Nephron progenitor cell (in vitro differentiated cells): ENCODE measurements around the gene USP34.
A peak's percentile ranks its signal among the peaks of the same experiment; 100 is the strongest.

ENCODE experiments used
- DNase-seq: peaks from one replicate; pipeline ENCODE4 v3.0.0; 2021
- H3K27ac Mint-ChIP-seq: 2 replicates; pipeline ENCODE4 v1.8.0; 2021; ENCODE audit warnings: mild to moderate bottlenecking, moderate library complexity, mixed read lengths
- H3K27me3 Mint-ChIP-seq: 2 replicates; pipeline ENCODE4 v1.8.0; 2021; ENCODE audit warnings: mild to moderate bottlenecking, low read depth, mixed read lengths; ENCODE audit not compliant: poor library complexity
- H3K36me3 Mint-ChIP-seq: 2 replicates; pipeline ENCODE4 v1.8.0; 2021; ENCODE audit warnings: low read depth, mixed read lengths
- H3K4me1 Mint-ChIP-seq: 2 replicates; pipeline ENCODE4 v1.8.0; 2021; ENCODE audit warnings: mixed read lengths
- H3K4me3 Mint-ChIP-seq: 2 replicates; pipeline ENCODE4 v1.8.0; 2021; ENCODE audit warnings: mild to moderate bottlenecking, moderate library complexity, mixed read lengths
- H3K9me3 Mint-ChIP-seq: 2 replicates; pipeline ENCODE4 v1.8.0; 2021; ENCODE audit warnings: mild to moderate bottlenecking, moderate library complexity, mixed read lengths
- CTCF ChIP-seq: fragments of 200-600 bp; sonication (generic); IDR thresholded peaks from 2 replicates; pipeline ENCODE4 v1.5.0; 2021; ENCODE audit warnings: antibody characterized with exemption

Gene USP34

GRCh38 chr2:61425605-61426155 lies 45.2 kb downstream of the USP34 start:
- Mint-ChIP-seq H3K4me3 (no peak overlapping the region), H3K36me3 (peaks cover 21% of the 10 kb centered on the region), H3K9me3 (peaks cover 3% of the 10 kb centered on the region), H3K27ac (peak overlapping the region; percentile 89), H3K4me1 (peaks cover 11% of the 10 kb centered on the region), H3K27me3 (no peaks in the 10 kb centered on the region)
- no peak for TF ChIP-seq CTCF
- no peak for DNase-seq

GRCh38 chr2:61423714-61424113 lies 47.2 kb downstream of the USP34 start:
- TF ChIP-seq CTCF = no peak
- Mint-ChIP-seq H3K4me1 (peaks cover 11% of the 10 kb centered on the region), H3K27ac (peak overlapping the region; percentile 25), H3K9me3 (peaks cover 3% of the 10 kb centered on the region), H3K4me3 (no peak overlapping the region), H3K36me3 (peaks cover 15% of the 10 kb centered on the region), H3K27me3 (no peaks in the 10 kb centered on the region)
- DNase-seq = no peak

- DNase-seq = no peak
- peaks cover 11% of the 10 kb centered on the region for H3K4me1 Mint-ChIP-seq
- no peak overlapping the region for H3K4me3 Mint-ChIP-seq
- H3K27ac Mint-ChIP-seq = no peak overlapping the region
- H3K36me3 Mint-ChIP-seq = peaks cover 10% of the 10 kb centered on the region
- no peaks in the 10 kb centered on the region for H3K9me3 Mint-ChIP-seq
- H3K27me3 Mint-ChIP-seq = no peaks in the 10 kb centered on the region
- no peak for TF ChIP-seq CTCF
These were observed 49.3 kb downstream of the USP34 start for GRCh38 chr2:61421611-61422010.

- peaks cover 7% of the 10 kb centered on the region for H3K4me1 Mint-ChIP-seq
- H3K9me3 Mint-ChIP-seq = no peaks in the 10 kb centered on the region
- peaks cover 10% of the 10 kb centered on the region for H3K36me3 Mint-ChIP-seq
- H3K4me3 Mint-ChIP-seq = no peak overlapping the region
- H3K27me3 Mint-ChIP-seq = no peaks in the 10 kb centered on the region
- peak overlapping the region; percentile 36 for H3K27ac Mint-ChIP-seq
- TF ChIP-seq CTCF = no peak
- no peak for DNase-seq
These were observed 49.8 kb downstream of the USP34 start for GRCh38 chr2:61420991-61421544.

GRCh38 chr2:61419570-61419969 lies 51.3 kb downstream of the USP34 start:
- Mint-ChIP-seq H3K36me3 (peaks cover 10% of the 10 kb centered on the region), H3K9me3 (no peaks in the 10 kb centered on the region), H3K27me3 (no peaks in the 10 kb centered on the region), H3K4me1 (peaks cover 8% of the 10 kb centered on the region), H3K27ac (no peak overlapping the region), H3K4me3 (no peak overlapping the region)
- DNase-seq = no peak
- TF ChIP-seq CTCF = no peak

GRCh38 chr2:61419129-61419528 lies 51.8 kb downstream of the USP34 start:
- Mint-ChIP-seq H3K36me3 (peaks cover 10% of the 10 kb centered on the region), H3K9me3 (no peaks in the 10 kb centered on the region), H3K27ac (no peak overlapping the region), H3K27me3 (no peaks in the 10 kb centered on the region), H3K4me3 (no peak overlapping the region), H3K4me1 (peaks cover 13% of the 10 kb centered on the region)
- no peak for DNase-seq
- no peak for TF ChIP-seq CTCF
